GM13976 (cell line): ENCODE results near the gene MED12.

Experiments used
- DNase-seq: peaks from one replicate; pipeline ENCODE4 v3.0.0; 2012; ENCODE audit warnings: low spot score
- CTCF ChIP-seq: IDR thresholded peaks from 2 replicates; pipeline ENCODE4 v1.5.1; 2012; ENCODE audit warnings: borderline replicate concordance, mild to moderate bottlenecking; ENCODE audit not compliant: insufficient read depth; ENCODE audit errors: extremely low read depth, missing control alignments, control extremely low read depth
- in situ Hi-C: fragments of 300-500 bp; cut with MboI; formaldehyde crosslinking; loops from one replicate; pipeline ENCODE4 v1.12.0; 2022; ENCODE audit warnings: low sequenced_read_pairs, mixed read lengths, inconsistent platforms; ENCODE audit not compliant: unreplicated experiment

Gene MED12

GRCh38 chrX:71098951-71099506 lies 19.4 kb upstream of the MED12 start:
- DNase-seq, result no peak
- in situ Hi-C loops, result no loop called here
- TF ChIP-seq CTCF, result no peak

- in situ Hi-C loops, result no loop called here
- no peak for DNase-seq
- TF ChIP-seq CTCF, result no peak
These were observed 18.7 kb upstream of the MED12 start for GRCh38 chrX:71099736-71100135.

GRCh38 chrX:71100581-71101505 lies 17.6 kb upstream of the MED12 start:
- DNase-seq, result no peak
- no peak for TF ChIP-seq CTCF
- in situ Hi-C loops, result no loop called here

- no peak for TF ChIP-seq CTCF
- in situ Hi-C loops, result no loop called here
- no peak for DNase-seq
These were observed 16.1 kb upstream of the MED12 start for GRCh38 chrX:71102292-71102691.

- in situ Hi-C loops, result no loop called here
- no peak for TF ChIP-seq CTCF
- peak; percentile 65 for DNase-seq
These were observed 15.0 kb upstream of the MED12 start for GRCh38 chrX:71103110-71103983.

GRCh38 chrX:71105628-71106027 lies 12.8 kb upstream of the MED12 start:
- no peak for TF ChIP-seq CTCF
- no peak for DNase-seq
- in situ Hi-C loops, result no loop called here
